HepG2 (cell line): ENCODE measurements around the gene MPST. TPM values are rescaled to one million over a fixed set of nuclear protein-coding genes. Genes with fewer than 3 reads are reported as not detected.

Source experiments
- CAMTA2 ChIP-seq: sonication (generic); formaldehyde crosslinking; IDR thresholded peaks from 2 replicates; pipeline ENCODE4 v1.4.0; 2020; ENCODE audit warnings: mild to moderate bottlenecking, missing genetic modification reagents, borderline replicate concordance
- CHD4 ChIP-seq: fragments of 200-600 bp; sonication (generic); IDR thresholded peaks from 2 replicates; pipeline ENCODE4 v1.7.0; 2017; ENCODE audit warnings: mild to moderate bottlenecking, low read length, borderline replicate concordance
- ISX ChIP-seq: sonication (generic); formaldehyde crosslinking; conservative IDR thresholded peaks from 2 replicates; pipeline ENCODE4 v1.5.0; 2020; ENCODE audit warnings: missing genetic modification reagents
- KLF16 ChIP-seq, 2 experiments: sonication (generic) in 1 of 2; formaldehyde crosslinking in 1 of 2; IDR thresholded peaks; 2 replicates each; pipeline versions ENCODE4 v1.6.1 to v1.8.0; 2016 to 2023; ENCODE audit warnings: missing genetic modification reagents in 2 of 2, missing compliant biosample characterization in 1 of 2
- MED13 ChIP-seq: sonication (generic); formaldehyde crosslinking; IDR thresholded peaks from 2 replicates; pipeline ENCODE4 v1.5.0; 2020; ENCODE audit warnings: missing genetic modification reagents
- SKI ChIP-seq: fragments of 450-650 bp; IDR thresholded peaks from one replicate; pipeline ENCODE4 v1.6.1; 2018; ENCODE audit warnings: mild to moderate bottlenecking; ENCODE audit not compliant: partially characterized antibody
- SOX13 ChIP-seq, 3 experiments: fragments of 450-650 bp in 1 of 3; sonication (generic) in 1 of 3; formaldehyde crosslinking in 1 of 3; IDR thresholded peaks in 2 of 3; conservative IDR thresholded peaks in 1 of 3; 2 replicates each; pipeline versions ENCODE4 v1.5.0 to v1.6.1; 2016 to 2020; ENCODE audit warnings: antibody characterized with exemption in 1 of 3, mild to moderate bottlenecking in 1 of 3, missing compliant biosample characterization in 1 of 3, missing genetic modification reagents in 1 of 3, moderate library complexity in 1 of 3
- TCF7 ChIP-seq: sonication (generic); IDR thresholded peaks from 2 replicates; pipeline ENCODE4 v1.6.1; 2016; ENCODE audit warnings: antibody characterized with exemption, low read depth
- ZNF230 ChIP-seq: sonication (generic); formaldehyde crosslinking; IDR thresholded peaks from 2 replicates; pipeline ENCODE4 v1.4.0; 2020; ENCODE audit warnings: mild to moderate bottlenecking, missing genetic modification reagents
- ZNF264 ChIP-seq: sonication (generic); formaldehyde crosslinking; IDR thresholded peaks from 2 replicates; pipeline ENCODE4 v1.4.0; 2020; ENCODE audit warnings: missing genetic modification reagents
- ZNF382 ChIP-seq: sonication (generic); formaldehyde crosslinking; IDR thresholded peaks from 2 replicates; pipeline ENCODE4 v1.5.0; 2020; ENCODE audit warnings: missing genetic modification reagents, mild to moderate bottlenecking, borderline replicate concordance
- polyA plus RNA-seq, 8 experiments: library from polyadenylated mRNA; depleted of rRNA in 3 of 8; stranded (reverse) in 7 of 8; unstranded in 1 of 8; fragments of >200 nt; fragmentation: Illumina TruSeq in 4 of 8; extraction: Trizol in 4 of 8; gene quantifications; 2 replicates each; pipeline versions ENCODE4 v1.2.1 to v1.2.3, GENCODE V29; 2011 to 2016; ENCODE audit warnings: low read depth in 4 of 8, missing spikeins in 1 of 8, mixed read lengths in 1 of 8; ENCODE audit not compliant: insufficient read depth in 1 of 8
- total RNA-seq, 5 experiments: library from RNA; depleted of rRNA; stranded (reverse); fragments of >200 nt; fragmentation: Illumina TruSeq; extraction: Trizol; gene quantifications; 2 replicates each; pipeline ENCODE4 v1.2.3, GENCODE V29; 2016; ENCODE audit warnings: low read depth in 1 of 5
- TF ChIP-seq, protein P1 (sequence below): sonication (generic); formaldehyde crosslinking; IDR thresholded peaks from 2 replicates; pipeline ENCODE4 v1.4.0; 2020; ENCODE audit warnings: missing genetic modification reagents, mild to moderate bottlenecking, borderline replicate concordance
- TF ChIP-seq, protein P2 (sequence below): IDR thresholded peaks from 2 replicates; pipeline ENCODE4 v1.4.0; 2020; ENCODE audit warnings: mild to moderate bottlenecking, missing genetic modification reagents
- TF ChIP-seq, protein P3 (sequence below): sonication (generic); formaldehyde crosslinking; IDR thresholded peaks from 2 replicates; pipeline ENCODE4 v1.4.0; 2020; ENCODE audit warnings: missing genetic modification reagents
- TF ChIP-seq, protein P4 (sequence below): sonication (generic); formaldehyde crosslinking; IDR thresholded peaks from 2 replicates; pipeline ENCODE4; 2020; ENCODE audit warnings: missing genetic modification reagents, mild to moderate bottlenecking, borderline replicate concordance

The MPST gene
- total and polyA plus RNA-seq, 2 of the 13 experiments (the other 11 are each of a cell fraction or from before 2014, with no cell fraction given): 133 to 141 TPM

GRCh38 chr22:37033605-37034430, 14.3 kb downstream of the MPST start (continued):
- TF ChIP-seq, protein P1, sequence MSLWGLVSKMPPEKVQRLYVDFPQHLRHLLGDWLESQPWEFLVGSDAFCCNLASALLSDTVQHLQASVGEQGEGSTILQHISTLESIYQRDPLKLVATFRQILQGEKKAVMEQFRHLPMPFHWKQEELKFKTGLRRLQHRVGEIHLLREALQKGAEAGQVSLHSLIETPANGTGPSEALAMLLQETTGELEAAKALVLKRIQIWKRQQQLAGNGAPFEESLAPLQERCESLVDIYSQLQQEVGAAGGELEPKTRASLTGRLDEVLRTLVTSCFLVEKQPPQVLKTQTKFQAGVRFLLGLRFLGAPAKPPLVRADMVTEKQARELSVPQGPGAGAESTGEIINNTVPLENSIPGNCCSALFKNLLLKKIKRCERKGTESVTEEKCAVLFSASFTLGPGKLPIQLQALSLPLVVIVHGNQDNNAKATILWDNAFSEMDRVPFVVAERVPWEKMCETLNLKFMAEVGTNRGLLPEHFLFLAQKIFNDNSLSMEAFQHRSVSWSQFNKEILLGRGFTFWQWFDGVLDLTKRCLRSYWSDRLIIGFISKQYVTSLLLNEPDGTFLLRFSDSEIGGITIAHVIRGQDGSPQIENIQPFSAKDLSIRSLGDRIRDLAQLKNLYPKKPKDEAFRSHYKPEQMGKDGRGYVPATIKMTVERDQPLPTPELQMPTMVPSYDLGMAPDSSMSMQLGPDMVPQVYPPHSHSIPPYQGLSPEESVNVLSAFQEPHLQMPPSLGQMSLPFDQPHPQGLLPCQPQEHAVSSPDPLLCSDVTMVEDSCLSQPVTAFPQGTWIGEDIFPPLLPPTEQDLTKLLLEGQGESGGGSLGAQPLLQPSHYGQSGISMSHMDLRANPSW (CRISPR knock-in tag): no peak
- TF ChIP-seq ZNF382 (CRISPR knock-in tag) (no peak), ISX (CRISPR knock-in tag) (no peak), CHD4 (no peak; the same call in 1 of the 2 replicates), TCF7 (peak; percentile 28; the same call in 1 of the 2 replicates), MED13 (CRISPR knock-in tag) (peak; percentile 77; the same call in 1 of the 2 replicates), CAMTA2 (CRISPR knock-in tag) (0 out of 2 replicates have a peak, but pooled peaks have one; percentile 34), KLF16 (CRISPR knock-in tag; IDR thresholded peaks at IDR 0.05) (0 out of 4 replicates have a peak, but pooled peaks of 1 of the 2 experiments have one; percentile 27), ZNF264 (CRISPR knock-in tag) (peak; percentile 67; the same call in 1 of the 2 replicates), SKI (peak; percentile 27), ZNF230 (CRISPR knock-in tag) (0 out of 2 replicates have a peak, but pooled peaks have one; percentile 15), SOX13 (IDR thresholded peaks at IDR 0.05) (no peak), SOX13 (CRISPR knock-in tag; conservative IDR thresholded peaks at IDR 0.05 in 1 of 2, IDR thresholded peaks at IDR 0.05 in 1 of 2) (peak in 1 of 2 experiments; percentile 59; a peak in 2 of 4 replicates)
- TF ChIP-seq, protein P2, sequence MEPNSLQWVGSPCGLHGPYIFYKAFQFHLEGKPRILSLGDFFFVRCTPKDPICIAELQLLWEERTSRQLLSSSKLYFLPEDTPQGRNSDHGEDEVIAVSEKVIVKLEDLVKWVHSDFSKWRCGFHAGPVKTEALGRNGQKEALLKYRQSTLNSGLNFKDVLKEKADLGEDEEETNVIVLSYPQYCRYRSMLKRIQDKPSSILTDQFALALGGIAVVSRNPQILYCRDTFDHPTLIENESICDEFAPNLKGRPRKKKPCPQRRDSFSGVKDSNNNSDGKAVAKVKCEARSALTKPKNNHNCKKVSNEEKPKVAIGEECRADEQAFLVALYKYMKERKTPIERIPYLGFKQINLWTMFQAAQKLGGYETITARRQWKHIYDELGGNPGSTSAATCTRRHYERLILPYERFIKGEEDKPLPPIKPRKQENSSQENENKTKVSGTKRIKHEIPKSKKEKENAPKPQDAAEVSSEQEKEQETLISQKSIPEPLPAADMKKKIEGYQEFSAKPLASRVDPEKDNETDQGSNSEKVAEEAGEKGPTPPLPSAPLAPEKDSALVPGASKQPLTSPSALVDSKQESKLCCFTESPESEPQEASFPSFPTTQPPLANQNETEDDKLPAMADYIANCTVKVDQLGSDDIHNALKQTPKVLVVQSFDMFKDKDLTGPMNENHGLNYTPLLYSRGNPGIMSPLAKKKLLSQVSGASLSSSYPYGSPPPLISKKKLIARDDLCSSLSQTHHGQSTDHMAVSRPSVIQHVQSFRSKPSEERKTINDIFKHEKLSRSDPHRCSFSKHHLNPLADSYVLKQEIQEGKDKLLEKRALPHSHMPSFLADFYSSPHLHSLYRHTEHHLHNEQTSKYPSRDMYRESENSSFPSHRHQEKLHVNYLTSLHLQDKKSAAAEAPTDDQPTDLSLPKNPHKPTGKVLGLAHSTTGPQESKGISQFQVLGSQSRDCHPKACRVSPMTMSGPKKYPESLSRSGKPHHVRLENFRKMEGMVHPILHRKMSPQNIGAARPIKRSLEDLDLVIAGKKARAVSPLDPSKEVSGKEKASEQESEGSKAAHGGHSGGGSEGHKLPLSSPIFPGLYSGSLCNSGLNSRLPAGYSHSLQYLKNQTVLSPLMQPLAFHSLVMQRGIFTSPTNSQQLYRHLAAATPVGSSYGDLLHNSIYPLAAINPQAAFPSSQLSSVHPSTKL (CRISPR knock-in tag): peak; percentile 75
- TF ChIP-seq, protein P3, sequence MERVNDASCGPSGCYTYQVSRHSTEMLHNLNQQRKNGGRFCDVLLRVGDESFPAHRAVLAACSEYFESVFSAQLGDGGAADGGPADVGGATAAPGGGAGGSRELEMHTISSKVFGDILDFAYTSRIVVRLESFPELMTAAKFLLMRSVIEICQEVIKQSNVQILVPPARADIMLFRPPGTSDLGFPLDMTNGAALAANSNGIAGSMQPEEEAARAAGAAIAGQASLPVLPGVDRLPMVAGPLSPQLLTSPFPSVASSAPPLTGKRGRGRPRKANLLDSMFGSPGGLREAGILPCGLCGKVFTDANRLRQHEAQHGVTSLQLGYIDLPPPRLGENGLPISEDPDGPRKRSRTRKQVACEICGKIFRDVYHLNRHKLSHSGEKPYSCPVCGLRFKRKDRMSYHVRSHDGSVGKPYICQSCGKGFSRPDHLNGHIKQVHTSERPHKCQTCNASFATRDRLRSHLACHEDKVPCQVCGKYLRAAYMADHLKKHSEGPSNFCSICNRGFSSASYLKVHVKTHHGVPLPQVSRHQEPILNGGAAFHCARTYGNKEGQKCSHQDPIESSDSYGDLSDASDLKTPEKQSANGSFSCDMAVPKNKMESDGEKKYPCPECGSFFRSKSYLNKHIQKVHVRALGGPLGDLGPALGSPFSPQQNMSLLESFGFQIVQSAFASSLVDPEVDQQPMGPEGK (CRISPR knock-in tag): peak; percentile 87
- TF ChIP-seq, protein P4, sequence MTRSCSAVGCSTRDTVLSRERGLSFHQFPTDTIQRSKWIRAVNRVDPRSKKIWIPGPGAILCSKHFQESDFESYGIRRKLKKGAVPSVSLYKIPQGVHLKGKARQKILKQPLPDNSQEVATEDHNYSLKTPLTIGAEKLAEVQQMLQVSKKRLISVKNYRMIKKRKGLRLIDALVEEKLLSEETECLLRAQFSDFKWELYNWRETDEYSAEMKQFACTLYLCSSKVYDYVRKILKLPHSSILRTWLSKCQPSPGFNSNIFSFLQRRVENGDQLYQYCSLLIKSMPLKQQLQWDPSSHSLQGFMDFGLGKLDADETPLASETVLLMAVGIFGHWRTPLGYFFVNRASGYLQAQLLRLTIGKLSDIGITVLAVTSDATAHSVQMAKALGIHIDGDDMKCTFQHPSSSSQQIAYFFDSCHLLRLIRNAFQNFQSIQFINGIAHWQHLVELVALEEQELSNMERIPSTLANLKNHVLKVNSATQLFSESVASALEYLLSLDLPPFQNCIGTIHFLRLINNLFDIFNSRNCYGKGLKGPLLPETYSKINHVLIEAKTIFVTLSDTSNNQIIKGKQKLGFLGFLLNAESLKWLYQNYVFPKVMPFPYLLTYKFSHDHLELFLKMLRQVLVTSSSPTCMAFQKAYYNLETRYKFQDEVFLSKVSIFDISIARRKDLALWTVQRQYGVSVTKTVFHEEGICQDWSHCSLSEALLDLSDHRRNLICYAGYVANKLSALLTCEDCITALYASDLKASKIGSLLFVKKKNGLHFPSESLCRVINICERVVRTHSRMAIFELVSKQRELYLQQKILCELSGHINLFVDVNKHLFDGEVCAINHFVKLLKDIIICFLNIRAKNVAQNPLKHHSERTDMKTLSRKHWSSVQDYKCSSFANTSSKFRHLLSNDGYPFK (CRISPR knock-in tag): peak; percentile 57
